ENCODE results near the gene LNX1. TPM values are rescaled to one million over a fixed set of nuclear protein-coding genes. Genes with fewer than 3 reads are reported as not detected.

Gene LNX1
- total and polyA plus RNA-seq, 2 of the 8 experiments (the other 6 are each of a cell fraction or from before 2014, with no cell fraction given): 2.7 to 3.8 TPM

GRCh38 chr4:53424280-53424679 is 167.0 kb downstream of the LNX1 start:
- Histone ChIP-seq H2BK12ac (ENCODE audit: low read depth, low read length) (no peak overlapping the region), H3K23me2 (ENCODE audit: low read depth, low read length) (no peaks in the 10 kb centered on the region), H3K14ac (ENCODE audit: insufficient read length) (no peak overlapping the region), H2BK20ac (ENCODE audit: low read length) (no peak overlapping the region), H4K20me1 (replicated peaks in 1 of 2; ENCODE audit: control insufficient read depth in 1 of 2, insufficient read depth in 2 of 2, low read length in 2 of 2) (no peaks in the 10 kb centered on the region), H3K18ac (ENCODE audit: extremely low read depth, low read length) (no peak overlapping the region), H4K8ac (ENCODE audit: extremely low read depth, insufficient read depth, low read length) (no peak overlapping the region), H2BK5ac (ENCODE audit: low read depth, low read length) (no peak overlapping the region), H3K79me2 (ENCODE audit: control insufficient read depth in 1 of 2, insufficient read depth in 2 of 2, low read length in 2 of 2) (no peaks in the 10 kb centered on the region), H2AK5ac (ENCODE audit: low read depth, low read length) (no peak overlapping the region), H2BK120ac (replicated peaks; ENCODE audit: low read depth, low read length) (no peak overlapping the region), H3K27ac (ENCODE audit: low read depth, low read length) (no peak overlapping the region), H3K9me3 (ENCODE audit: insufficient read depth in 2 of 2, low read depth in 1 of 2, low read length in 1 of 2) (no peaks in the 10 kb centered on the region), H2AFZ (ENCODE audit: low read length) (no peak overlapping the region), H4K5ac (ENCODE audit: insufficient read length, low read depth, low read length) (no peak overlapping the region), H3K27me3 (replicated peaks in 1 of 4; ENCODE audit: control insufficient read depth in 3 of 4, extremely low read depth in 1 of 4, insufficient read depth in 3 of 4, low read length in 3 of 4) (no peaks in the 10 kb centered on the region), H3K36me3 (ENCODE audit: control insufficient read depth in 2 of 4, insufficient read depth in 4 of 4, low read length in 3 of 4) (peaks cover 0 to 26% (median 4%) of the 10 kb centered on the region in 4 experiments; a peak in 5 of 8 replicates), H3K4me1 (replicated peaks in 1 of 4; ENCODE audit: control insufficient read depth in 3 of 4, insufficient read depth in 4 of 4, low read length in 3 of 4) (no peaks in the 10 kb centered on the region), H4K91ac (replicated peaks; ENCODE audit: insufficient read length, low read length) (no peak overlapping the region), H3K56ac (replicated peaks; ENCODE audit: insufficient read length, low read depth, low read length) (no peak overlapping the region), H2BK15ac (ENCODE audit: low read length) (no peak overlapping the region), H3K4me2 (ENCODE audit: insufficient read depth in 1 of 2, low read depth in 2 of 2, low read length in 2 of 2) (no peak overlapping the region), H3K79me1 (ENCODE audit: low read depth, low read length) (no peaks in the 10 kb centered on the region), H3K4ac (replicated peaks; ENCODE audit: insufficient read length, low read depth, low read length) (no peak overlapping the region), H3K23ac (ENCODE audit: insufficient read length) (no peak overlapping the region), H3K9ac (replicated peaks in 1 of 4; ENCODE audit: extremely low read depth in 1 of 4, low read depth in 3 of 4, low read length in 3 of 4) (no peak overlapping the region), H3K4me3 (ENCODE audit: extremely low read depth in 1 of 4, insufficient read depth in 2 of 4, low read depth in 3 of 4, low read length in 4 of 4) (no peak overlapping the region)
- ChIA-PET CTCF (ENCODE audit: partially characterized antibody) (no interaction called here), POLR2A (ENCODE audit: partially characterized antibody) (interaction anchor here (1.8 kb wide), 1 partner anchor 10 kb away, joined by 4 read pairs; no protein-coding TSS in a partner anchor)
- DNase-seq (ENCODE audit: low read depth in 1 of 2, low spot score in 2 of 2) (no peak), FAIRE-seq (no peak)
- TF ChIP-seq SIX5 (IDR thresholded peaks at IDR 0.05; ENCODE audit: low read depth, low read length): no peak
- TF ChIP-seq CBX5 (IDR thresholded peaks at IDR 0.05; ENCODE audit: low read depth, low read length): no peak
- no peak for TF ChIP-seq JUN (IDR thresholded peaks at IDR 0.05; ENCODE audit: low read depth, low read length)
- no peak for TF ChIP-seq PHF8 (conservative IDR thresholded peaks at IDR 0.05; ENCODE audit: low read depth, low read length)
- TF ChIP-seq CHD2 (IDR thresholded peaks at IDR 0.05; ENCODE audit: low read length): no peak
- TF ChIP-seq SIN3A (conservative IDR thresholded peaks at IDR 0.05 in 1 of 2, IDR thresholded peaks at IDR 0.05 in 1 of 2; ENCODE audit: low read depth in 1 of 2, low read length in 2 of 2): no peak
- no peak for TF ChIP-seq CEBPB (IDR thresholded peaks at IDR 0.05; ENCODE audit: low read depth, low read length)
- no peak for TF ChIP-seq ATF2 (IDR thresholded peaks at IDR 0.05; ENCODE audit: low read length)
- no peak for TF ChIP-seq CBX8 (IDR thresholded peaks at IDR 0.05; ENCODE audit: borderline replicate concordance, low read depth, low read length)
- TF ChIP-seq GABPA (IDR thresholded peaks at IDR 0.05; ENCODE audit: borderline replicate concordance, insufficient read depth, low read length): no peak
- no peak for TF ChIP-seq SP2 (IDR thresholded peaks at IDR 0.05; ENCODE audit: low read length)
- TF ChIP-seq SRF (IDR thresholded peaks at IDR 0.05; ENCODE audit: low read depth, low read length): no peak
- no peak for TF ChIP-seq RFX5 (IDR thresholded peaks at IDR 0.05; ENCODE audit: borderline replicate concordance, low read depth, low read length)
- no peak for TF ChIP-seq MAFK (IDR thresholded peaks at IDR 0.05; ENCODE audit: low read depth, low read length)
- TF ChIP-seq EGR1 (IDR thresholded peaks at IDR 0.05; ENCODE audit: borderline replicate concordance, low read depth, low read length): no peak

Data from H1 (cell line).